ENCODE data around the gene ARL15.

Gene ARL15

GRCh38 chr5:54325610-54326311 is 15.4 kb upstream of the ARL15 start:
- ChIA-PET POLR2A (interaction anchor here (1.4 kb wide), 1 partner anchor 15 kb away, joined by 8 read pairs; the partner anchor contains the start of gene ARL15), CTCF (interaction anchor here (0.6 to 1.5 kb wide), 7 partner anchors 10 to 125 kb away, joined by 3 to 7 read pairs (median 4); no protein-coding TSS in a partner anchor)
- peak; percentile 75 to 90 (median 80) for DNase-seq
- no peaks in the 10 kb centered on the region for H3K36me3 ChIP-seq (ENCODE audit: control insufficient read depth in 4 of 4, insufficient read depth in 4 of 4, low read length in 3 of 4)
- no peak overlapping the region for H3K4me3 ChIP-seq (ENCODE audit: control insufficient read depth in 1 of 7, extremely low read depth in 1 of 7, insufficient read depth in 4 of 7, low read depth in 2 of 7, low read length in 6 of 7)
- H3K9me3 ChIP-seq (ENCODE audit: control extremely low read depth in 1 of 5, control insufficient read depth in 4 of 5, insufficient read depth in 2 of 5, low read depth in 1 of 5, low read length in 4 of 5) = no peaks in the 10 kb centered on the region
- H3K27ac ChIP-seq (ENCODE audit: insufficient read depth in 1 of 2, low read depth in 1 of 2, low read length in 2 of 2, poor library complexity in 1 of 2, severe bottlenecking in 2 of 2) = peak overlapping the region in 1 of 2 experiments; percentile 56
- peaks cover 0 to 23% (median 6%) of the 10 kb centered on the region in 4 experiments for H3K4me1 ChIP-seq (ENCODE audit: control extremely low read depth in 1 of 4, control insufficient read depth in 4 of 4, insufficient read depth in 4 of 4, low read length in 3 of 4)
- H3K27me3 ChIP-seq (replicated peaks in 2 of 5; ENCODE audit: control insufficient read depth in 4 of 5, insufficient read depth in 5 of 5, low read length in 4 of 5) = no peaks in the 10 kb centered on the region
- 21% methylated on average over 3 of the region's 5 CpGs for WGBS (ENCODE audit: insufficient coverage)

GRCh38 chr5:54325272-54325609 is 14.9 kb upstream of the ARL15 start:
- DNase-seq = no peak
- Histone ChIP-seq H3K36me3 (ENCODE audit: control insufficient read depth in 4 of 4, insufficient read depth in 4 of 4, low read length in 3 of 4) (no peaks in the 10 kb centered on the region), H3K27me3 (replicated peaks in 2 of 5; ENCODE audit: control insufficient read depth in 4 of 5, insufficient read depth in 5 of 5, low read length in 4 of 5) (no peaks in the 10 kb centered on the region), H3K9me3 (ENCODE audit: control extremely low read depth in 1 of 5, control insufficient read depth in 4 of 5, insufficient read depth in 2 of 5, low read depth in 1 of 5, low read length in 4 of 5) (no peaks in the 10 kb centered on the region), H3K4me3 (ENCODE audit: control insufficient read depth in 1 of 7, extremely low read depth in 1 of 7, insufficient read depth in 4 of 7, low read depth in 2 of 7, low read length in 6 of 7) (no peak overlapping the region), H3K27ac (ENCODE audit: insufficient read depth in 1 of 2, low read depth in 1 of 2, low read length in 2 of 2, poor library complexity in 1 of 2, severe bottlenecking in 2 of 2) (no peak overlapping the region), H3K4me1 (ENCODE audit: control extremely low read depth in 1 of 4, control insufficient read depth in 4 of 4, insufficient read depth in 4 of 4, low read length in 3 of 4) (peaks cover 0 to 26% (median 6%) of the 10 kb centered on the region in 4 experiments)
- ChIA-PET POLR2A (no interaction called here), CTCF (interaction anchor here (1.1 to 1.5 kb wide), 5 partner anchors 10 to 94 kb away, joined by 3 to 7 read pairs (median 4); partner anchors contain the start of gene ARL15)
- 33% methylated on average over 1 of the region's 1 CpG for WGBS (ENCODE audit: insufficient coverage)

DNA sequence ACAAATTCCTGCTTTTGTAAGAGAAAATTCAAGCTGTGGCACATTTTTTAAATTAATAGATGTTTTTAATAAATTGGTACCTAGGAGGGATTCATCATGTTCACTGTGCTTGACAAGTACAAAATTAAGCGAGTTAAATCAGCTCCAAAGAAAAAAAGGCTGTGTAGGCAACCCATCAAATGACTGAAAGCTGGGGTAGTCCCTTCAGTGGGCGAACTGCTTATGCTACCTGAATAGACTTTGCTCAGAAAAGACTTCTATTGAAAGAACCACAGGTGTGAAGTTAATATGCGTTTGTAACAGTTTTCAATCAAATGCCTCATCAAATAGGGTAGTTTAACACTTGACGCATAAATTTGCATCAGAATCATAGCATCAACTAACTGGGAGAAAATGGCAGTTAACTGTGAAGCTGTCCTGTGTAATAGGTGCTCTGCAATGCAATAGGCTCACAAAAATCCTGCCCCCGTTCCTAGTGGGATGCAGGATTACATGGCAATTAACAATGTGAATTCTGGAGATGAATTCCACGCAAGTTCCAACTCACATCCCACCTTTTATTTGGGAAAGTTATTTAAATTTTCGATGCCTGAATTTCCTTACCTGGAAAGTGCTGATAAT is 14.4 kb upstream of the ARL15 start:
- no peak overlapping the region for H3K27ac ChIP-seq (ENCODE audit: insufficient read depth in 1 of 2, low read depth in 1 of 2, low read length in 2 of 2, poor library complexity in 1 of 2, severe bottlenecking in 2 of 2)
- CTCF ChIA-PET = interaction anchor here (1.1 to 1.5 kb wide), 5 partner anchors 9 to 95 kb away, joined by 3 to 7 read pairs (median 4); partner anchors contain the start of gene ARL15

GRCh38 chr5:54323495-54323894 is 13.1 kb upstream of the ARL15 start:
- POLR2A ChIA-PET = interaction anchor here (1.2 to 1.3 kb wide), 2 partner anchors 12 to 13 kb away, joined by 3 read pairs; partner anchors contain the start of gene ARL15
- no CpG with 5 or more reads among the region's 2 CpGs for WGBS (ENCODE audit: insufficient coverage)
- Histone ChIP-seq H3K4me3 (ENCODE audit: control insufficient read depth in 1 of 7, extremely low read depth in 1 of 7, insufficient read depth in 4 of 7, low read depth in 2 of 7, low read length in 6 of 7) (no peak overlapping the region), H3K36me3 (ENCODE audit: control insufficient read depth in 4 of 4, insufficient read depth in 4 of 4, low read length in 3 of 4) (no peaks in the 10 kb centered on the region), H3K27me3 (replicated peaks in 2 of 5; ENCODE audit: control insufficient read depth in 4 of 5, insufficient read depth in 5 of 5, low read length in 4 of 5) (no peaks in the 10 kb centered on the region), H3K9me3 (ENCODE audit: control extremely low read depth in 1 of 5, control insufficient read depth in 4 of 5, insufficient read depth in 2 of 5, low read depth in 1 of 5, low read length in 4 of 5) (no peaks in the 10 kb centered on the region), H3K27ac (ENCODE audit: insufficient read depth in 1 of 2, low read depth in 1 of 2, low read length in 2 of 2, poor library complexity in 1 of 2, severe bottlenecking in 2 of 2) (no peak overlapping the region), H3K4me1 (ENCODE audit: control extremely low read depth in 1 of 4, control insufficient read depth in 4 of 4, insufficient read depth in 4 of 4, low read length in 3 of 4) (peaks cover 0 to 29% (median 6%) of the 10 kb centered on the region in 4 experiments)
- DNase-seq = peak in 2 of 3 donors; percentile 33 to 64
- CTCF ChIA-PET = interaction anchor here (1.4 kb wide), 2 partner anchors 12 to 80 kb away, joined by 3 to 7 read pairs; partner anchors contain the start of gene ARL15

More for the DNA sequence above, 14.4 kb upstream of the ARL15 start:
- POLR2A ChIA-PET = no interaction called here
- Histone ChIP-seq H3K9me3 (ENCODE audit: control extremely low read depth in 1 of 5, control insufficient read depth in 4 of 5, insufficient read depth in 2 of 5, low read depth in 1 of 5, low read length in 4 of 5) (no peaks in the 10 kb centered on the region), H3K4me1 (ENCODE audit: control extremely low read depth in 1 of 4, control insufficient read depth in 4 of 4, insufficient read depth in 4 of 4, low read length in 3 of 4) (peaks cover 0 to 29% (median 6%) of the 10 kb centered on the region in 4 experiments), H3K27me3 (replicated peaks in 2 of 5; ENCODE audit: control insufficient read depth in 4 of 5, insufficient read depth in 5 of 5, low read length in 4 of 5) (no peaks in the 10 kb centered on the region), H3K36me3 (ENCODE audit: control insufficient read depth in 4 of 4, insufficient read depth in 4 of 4, low read length in 3 of 4) (no peaks in the 10 kb centered on the region), H3K4me3 (ENCODE audit: control insufficient read depth in 1 of 7, extremely low read depth in 1 of 7, insufficient read depth in 4 of 7, low read depth in 2 of 7, low read length in 6 of 7) (no peak overlapping the region)
- DNase-seq = no peak
- WGBS (ENCODE audit: insufficient coverage) = 98% methylated on average over 4 of the region's 7 CpGs

GRCh38 chr5:54320256-54320655 is 9.9 kb upstream of the ARL15 start:
- POLR2A ChIA-PET = no interaction called here
- no peak overlapping the region for H3K27ac ChIP-seq (ENCODE audit: insufficient read depth in 1 of 2, low read depth in 1 of 2, low read length in 2 of 2, poor library complexity in 1 of 2, severe bottlenecking in 2 of 2)
- CTCF ChIA-PET = interaction anchor here (1.5 to 1.6 kb wide), 2 partner anchors 9 to 12 kb away, joined by 5 read pairs; no protein-coding TSS in a partner anchor
- WGBS (ENCODE audit: insufficient coverage) = no CpG with 5 or more reads among the region's 1 CpG
- H3K36me3 ChIP-seq (ENCODE audit: control insufficient read depth in 4 of 4, insufficient read depth in 4 of 4, low read length in 3 of 4) = no peaks in the 10 kb centered on the region
- no peaks in the 10 kb centered on the region for H3K9me3 ChIP-seq (ENCODE audit: control extremely low read depth in 1 of 5, control insufficient read depth in 4 of 5, insufficient read depth in 2 of 5, low read depth in 1 of 5, low read length in 4 of 5)
- H3K4me1 ChIP-seq (ENCODE audit: control extremely low read depth in 1 of 4, control insufficient read depth in 4 of 4, insufficient read depth in 4 of 4, low read length in 3 of 4) = peaks cover 0 to 23% (median 5%) of the 10 kb centered on the region in 4 experiments
- DNase-seq = no peak
- no peaks in the 10 kb centered on the region for H3K27me3 ChIP-seq (replicated peaks in 2 of 5; ENCODE audit: control insufficient read depth in 4 of 5, insufficient read depth in 5 of 5, low read length in 4 of 5)
- H3K4me3 ChIP-seq (ENCODE audit: control insufficient read depth in 1 of 7, extremely low read depth in 1 of 7, insufficient read depth in 4 of 7, low read depth in 2 of 7, low read length in 6 of 7) = no peak overlapping the region

DNA sequence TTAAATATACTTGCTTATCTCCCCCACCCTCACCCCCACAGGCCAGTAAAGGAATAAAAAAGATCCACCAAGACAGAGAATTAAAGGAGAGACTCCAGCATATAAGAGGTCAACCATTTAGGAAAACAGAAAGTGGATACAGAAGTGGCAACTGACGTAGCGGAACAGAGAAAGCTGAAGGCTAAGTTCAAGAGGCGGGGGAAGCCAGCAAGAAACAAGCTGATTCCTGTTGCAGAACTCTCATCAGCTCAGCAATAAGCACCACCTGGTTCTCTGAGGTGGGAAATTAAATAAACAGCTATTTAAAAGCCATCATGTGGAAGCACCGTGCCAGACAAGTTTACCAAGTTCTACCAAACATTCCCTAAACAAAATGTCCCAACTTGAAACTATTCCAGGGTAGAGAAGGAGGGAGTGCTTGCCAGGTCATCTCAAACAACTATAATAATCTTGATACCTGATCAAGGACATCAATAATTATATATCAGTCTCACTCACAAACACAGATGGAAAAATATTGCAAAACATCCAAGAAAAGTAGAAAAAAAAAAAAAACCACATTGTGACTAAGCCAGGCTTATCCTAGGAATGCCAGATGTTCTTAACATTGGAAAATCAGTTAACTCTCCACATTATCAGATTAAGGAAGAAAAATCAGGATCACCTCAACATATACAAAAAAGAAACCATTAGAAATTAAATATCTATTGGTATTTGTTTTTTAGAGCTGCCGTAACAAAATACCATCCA is 7.3 kb upstream of the ARL15 start:
- POLR2A ChIA-PET = interaction anchor here (0.6 kb wide), 1 partner anchor 40 kb away, joined by 5 read pairs; no protein-coding TSS in a partner anchor
- WGBS (ENCODE audit: insufficient coverage) = 97% methylated on average over 3 of the region's 5 CpGs

More for the DNA sequence above, 7.3 kb upstream of the ARL15 start:
- H3K9me3 ChIP-seq (ENCODE audit: control extremely low read depth in 1 of 5, control insufficient read depth in 4 of 5, insufficient read depth in 2 of 5, low read depth in 1 of 5, low read length in 4 of 5) = no peaks in the 10 kb centered on the region
- H3K4me3 ChIP-seq (ENCODE audit: control insufficient read depth in 1 of 7, extremely low read depth in 1 of 7, insufficient read depth in 4 of 7, low read depth in 2 of 7, low read length in 6 of 7) = no peak overlapping the region
- no peak for DNase-seq
- CTCF ChIA-PET = interaction anchor here (1.5 kb wide), 1 partner anchor 102 kb away, joined by 4 read pairs; no protein-coding TSS in a partner anchor
- H3K4me1 ChIP-seq (ENCODE audit: control extremely low read depth in 1 of 4, control insufficient read depth in 4 of 4, insufficient read depth in 4 of 4, low read length in 3 of 4) = peaks cover 0 to 5% (median 0%) of the 10 kb centered on the region in 4 experiments
- H3K27me3 ChIP-seq (replicated peaks in 2 of 5; ENCODE audit: control insufficient read depth in 4 of 5, insufficient read depth in 5 of 5, low read length in 4 of 5) = no peaks in the 10 kb centered on the region
- H3K36me3 ChIP-seq (ENCODE audit: control insufficient read depth in 4 of 4, insufficient read depth in 4 of 4, low read length in 3 of 4) = no peaks in the 10 kb centered on the region
- no peak overlapping the region for H3K27ac ChIP-seq (ENCODE audit: insufficient read depth in 1 of 2, low read depth in 1 of 2, low read length in 2 of 2, poor library complexity in 1 of 2, severe bottlenecking in 2 of 2)
